ENCODE measurements around the gene PUM1. TPM values are rescaled to one million over a fixed set of nuclear protein-coding genes. Genes with fewer than 3 reads are reported as not detected.

Gene PUM1
- total and polyA plus RNA-seq, 10 of the 15 experiments (the other 5 are each of a cell fraction or from before 2014, with no cell fraction given): 21.4 to 75.3 (median 42.4) TPM

- H3K36me3 ChIP-seq (ENCODE audit: control insufficient read depth in 2 of 2, insufficient read depth in 2 of 2, low read length in 1 of 2): no peaks in the 10 kb centered on the region
- ChIA-PET RAD21 (ENCODE audit: unreplicated experiment) (interaction anchor here (0.6 kb wide), 1 partner anchor 125 kb away, joined by 3 read pairs; no protein-coding TSS in a partner anchor), POLR2A (no interaction called here), SMC1A (ENCODE audit: uncharacterized antibody, unreplicated experiment) (no interaction called here), CTCF (no interaction called here)
- no peak for ATAC-seq
- H2AFZ ChIP-seq (ENCODE audit: control insufficient read depth, low read depth, low read length): no peak overlapping the region
- in situ Hi-C loops (cut with MboI): no loop called here
- no peaks in the 10 kb centered on the region for H4K20me1 ChIP-seq (ENCODE audit: control insufficient read depth, insufficient read depth)
- H3K79me2 ChIP-seq (ENCODE audit: control insufficient read depth, insufficient read depth, low read length): no peaks in the 10 kb centered on the region
- intact Hi-C loops (cut with micrococcal nuclease; ENCODE audit: unreplicated experiment): no loop called here
- no peak for FAIRE-seq
- DNase-seq (ENCODE audit: low read depth, low spot score): no peak
- H3K4me2 ChIP-seq (ENCODE audit: control insufficient read depth, insufficient read depth): no peak overlapping the region
- no peak overlapping the region for H3K4me3 ChIP-seq
- WGBS (ENCODE audit: insufficient coverage, insufficient replicate concordance, low lambda C conversion rate, missing lambda C conversion rate): no CpG with 5 or more reads among the region's 69 CpGs
- H3K9me3 ChIP-seq (replicated peaks; ENCODE audit: control insufficient read depth, insufficient read depth, low read length): no peaks in the 10 kb centered on the region
- peaks cover 16% of the 10 kb centered on the region in 2 experiments for H3K27me3 ChIP-seq (replicated peaks in 1 of 2; ENCODE audit: control insufficient read depth in 2 of 2, insufficient read depth in 2 of 2, low read length in 1 of 2)
- no peak overlapping the region for H3K9ac ChIP-seq (ENCODE audit: control insufficient read depth, insufficient read depth, low read length)
- no peaks in the 10 kb centered on the region for H3K4me1 ChIP-seq (ENCODE audit: control insufficient read depth, insufficient read depth, low read length)
- no peak overlapping the region for H3K27ac ChIP-seq (ENCODE audit: control insufficient read depth, insufficient read depth)
- BruUV-seq (replicated peaks): no TSS peak
- TF ChIP-seq IKZF1 (conservative IDR thresholded peaks at IDR 0.05) (no peak), TCF12 (IDR thresholded peaks at IDR 0.05; ENCODE audit: low read depth, low read length) (no peak), ZBTB4 (CRISPR knock-in tag; IDR thresholded peaks at IDR 0.05) (no peak), HDAC6 (IDR thresholded peaks at IDR 0.05; ENCODE audit: unreplicated experiment) (no peak), EP300 (IDR thresholded peaks at IDR 0.05; ENCODE audit: borderline replicate concordance in 1 of 2, control insufficient read depth in 1 of 2, low read depth in 2 of 2, low read length in 2 of 2) (no peak), CTCF (IDR thresholded peaks at IDR 0.05 in 2 of 3, conservative IDR thresholded peaks at IDR 0.05 in 1 of 3; ENCODE audit: control insufficient read depth in 2 of 3, extremely low read depth in 1 of 3, insufficient read depth in 1 of 3, low read depth in 3 of 3, low read length in 3 of 3) (no peak), RAD21 (IDR thresholded peaks at IDR 0.05; ENCODE audit: insufficient read depth, low read depth, low read length) (no peak), POLR2AphosphoS2 (IDR thresholded peaks at IDR 0.05; ENCODE audit: low read depth, low read length) (no peak), ZSCAN29 (IDR thresholded peaks at IDR 0.05) (no peak), MXI1 (IDR thresholded peaks at IDR 0.05; ENCODE audit: low read depth, low read length) (no peak), MEF2A (IDR thresholded peaks at IDR 0.05; ENCODE audit: insufficient read depth, low read depth, low read length) (no peak), JUND (IDR thresholded peaks at IDR 0.05; ENCODE audit: low read depth, low read length) (no peak), MLLT1 (IDR thresholded peaks at IDR 0.05) (no peak), ATF3 (IDR thresholded peaks at IDR 0.05; ENCODE audit: borderline replicate concordance, extremely low read depth, low read depth, low read length) (no peak), MAX (IDR thresholded peaks at IDR 0.05; ENCODE audit: low read depth, low read length) (no peak)
Measured at GRCh38 chr1:30908316-30908695, 157.2 kb downstream of the PUM1 start.

All from GM12878 (cell line).